ENCODE measurements around the gene KBTBD6. TPM values are rescaled to one million over a fixed set of nuclear protein-coding genes. Genes with fewer than 3 reads are reported as not detected.

The KBTBD6 gene
- total RNA-seq, 3 donors from 2014 or later = 2.6 to 7.6 (median 3.5) TPM

DNA sequence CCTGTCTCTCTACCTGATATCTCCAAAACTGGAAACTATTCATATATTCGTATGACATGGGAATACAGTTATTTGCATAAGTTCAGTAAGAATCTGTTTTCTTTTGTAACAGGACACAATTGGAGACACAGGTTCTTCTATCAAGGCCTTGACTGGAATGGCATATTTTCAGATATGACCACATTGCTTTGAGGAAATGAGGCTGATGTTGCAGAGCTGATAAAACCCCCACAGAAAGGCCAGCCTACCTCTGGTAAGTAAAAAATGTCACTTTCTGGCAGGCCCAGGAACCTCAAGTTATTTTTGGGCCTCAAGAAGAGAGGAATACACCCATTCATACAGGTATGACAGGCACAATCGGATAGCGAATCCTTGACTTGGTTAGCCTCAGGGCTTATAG lies 29.5 kb upstream of the KBTBD6 start:
- H3K9me3 ChIP-seq = no peaks in the 10 kb centered on the region
- intact Hi-C loops (cut with DNase I, micrococcal nuclease) = no loop called here
- no peak for DNase-seq
- ATAC-seq = no peak
- no peak for TF ChIP-seq CTCF (IDR thresholded peaks at IDR 0.05)
- no peak overlapping the region for H3K4me3 ChIP-seq
- no peaks in the 10 kb centered on the region for H3K36me3 ChIP-seq (ENCODE audit: low read depth)
- H3K4me1 ChIP-seq (ENCODE audit: low read depth) = no peaks in the 10 kb centered on the region

- intact Hi-C loops (cut with DNase I, micrococcal nuclease) = no loop called here
- H3K36me3 ChIP-seq (ENCODE audit: low read depth) = no peaks in the 10 kb centered on the region
- H3K4me1 ChIP-seq (ENCODE audit: low read depth) = no peaks in the 10 kb centered on the region
- no peak overlapping the region for H3K4me3 ChIP-seq
- no peak for ATAC-seq
- DNase-seq = no peak
- H3K9me3 ChIP-seq = no peaks in the 10 kb centered on the region
- no peak for TF ChIP-seq CTCF (IDR thresholded peaks at IDR 0.05)
Observed at GRCh38 chr13:41159174-41159573, 26.6 kb upstream of the KBTBD6 start.

DNA sequence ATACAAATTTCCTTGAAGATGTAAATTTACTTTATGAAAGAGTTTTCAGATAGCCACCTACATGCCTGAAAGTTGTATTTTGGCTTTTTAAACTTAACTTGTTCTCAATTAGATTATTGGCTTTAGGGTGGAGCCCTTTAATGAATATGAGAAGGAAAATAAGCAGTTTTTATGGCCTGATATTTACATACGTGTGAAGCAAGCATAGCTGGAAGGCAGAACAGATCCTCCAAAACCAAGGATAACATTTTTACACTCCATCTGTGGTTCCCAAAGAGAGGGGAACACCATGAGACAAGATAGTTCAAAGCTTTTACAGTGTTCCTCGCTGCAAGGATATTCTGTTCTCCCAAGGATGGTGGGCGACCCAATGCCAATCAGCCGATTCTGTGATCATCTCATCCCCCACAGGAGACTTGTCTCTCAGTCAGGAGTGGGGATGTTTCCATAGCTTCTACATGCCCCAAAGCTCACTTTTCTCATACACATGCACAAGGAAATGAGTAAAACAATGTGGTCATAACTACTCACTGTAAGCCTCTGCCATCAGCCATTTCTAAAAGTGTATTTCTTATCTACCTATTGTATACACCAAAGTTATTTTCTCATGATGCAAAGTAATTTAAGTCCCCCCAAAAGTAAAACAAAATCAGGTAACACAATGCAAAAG lies 24.6 kb upstream of the KBTBD6 start:
- Histone ChIP-seq H3K9me3 (peaks cover 6% of the 10 kb centered on the region), H3K4me3 (no peak overlapping the region), H3K36me3 (ENCODE audit: low read depth) (no peaks in the 10 kb centered on the region), H3K4me1 (ENCODE audit: low read depth) (no peaks in the 10 kb centered on the region)
- TF ChIP-seq CTCF (IDR thresholded peaks at IDR 0.05) = no peak
- ATAC-seq (no peak), DNase-seq (no peak)
- intact Hi-C loops (cut with DNase I, micrococcal nuclease) = no loop called here

DNA sequence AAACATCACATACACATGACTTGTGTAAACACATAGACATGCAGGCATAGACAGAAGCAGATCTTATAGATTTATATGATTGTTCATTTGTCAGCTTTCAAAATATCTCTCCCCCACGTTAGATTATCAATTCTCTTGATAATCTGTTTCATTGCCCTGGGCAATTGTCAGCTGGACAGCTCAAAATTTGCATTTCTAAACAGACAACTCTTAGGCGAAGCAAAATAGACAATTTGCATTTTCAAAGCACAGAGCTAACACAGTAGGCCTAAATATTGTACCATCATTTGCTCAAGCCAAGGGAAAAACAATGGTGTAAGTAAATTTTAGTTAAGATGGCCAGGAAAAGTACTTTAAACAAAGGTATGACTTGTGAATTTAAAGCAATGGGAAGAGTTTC lies 24.0 kb upstream of the KBTBD6 start:
- H3K9me3 ChIP-seq = peaks cover 11% of the 10 kb centered on the region
- no peak for ATAC-seq

DNA sequence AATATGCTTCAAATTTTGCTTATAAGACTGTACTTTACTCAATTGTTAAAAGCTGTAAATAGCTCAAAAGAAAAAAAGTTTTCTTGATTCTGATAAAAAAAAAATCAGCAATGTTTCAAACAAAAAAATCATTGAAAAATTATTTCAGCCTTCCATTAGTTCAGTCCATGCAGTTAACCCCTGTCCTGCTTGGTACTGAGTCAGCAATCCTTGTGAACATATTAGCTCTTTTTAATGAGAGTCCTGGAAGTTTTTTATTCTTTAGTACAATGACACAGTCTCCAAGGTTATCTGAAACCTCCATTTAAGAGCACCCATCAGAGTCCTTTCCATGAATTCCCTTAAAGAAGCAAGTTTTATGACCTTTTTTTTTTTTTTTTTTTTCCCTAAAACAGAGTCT lies 21.4 kb upstream of the KBTBD6 start:
- Histone ChIP-seq H3K9me3 (peaks cover 36% of the 10 kb centered on the region), H3K36me3 (ENCODE audit: low read depth) (no peaks in the 10 kb centered on the region), H3K4me3 (no peak overlapping the region), H3K4me1 (ENCODE audit: low read depth) (no peaks in the 10 kb centered on the region)
- no peak for DNase-seq
- intact Hi-C loops (cut with DNase I, micrococcal nuclease) = no loop called here
- no peak for TF ChIP-seq CTCF (IDR thresholded peaks at IDR 0.05)
- ATAC-seq = no peak

More for the DNA sequence above, 24.0 kb upstream of the KBTBD6 start:
- H3K4me1 ChIP-seq (ENCODE audit: low read depth) = no peaks in the 10 kb centered on the region
- intact Hi-C loops (cut with DNase I, micrococcal nuclease) = no loop called here
- H3K4me3 ChIP-seq = no peak overlapping the region
- no peak for TF ChIP-seq CTCF (IDR thresholded peaks at IDR 0.05)
- DNase-seq = no peak
- no peaks in the 10 kb centered on the region for H3K36me3 ChIP-seq (ENCODE audit: low read depth)

GRCh38 chr13:41152005-41152404 lies 19.4 kb upstream of the KBTBD6 start:
- no peak for DNase-seq
- ATAC-seq = no peak
- intact Hi-C loops (cut with DNase I, micrococcal nuclease) = no loop called here
- Histone ChIP-seq H3K9me3 (peaks cover 56% of the 10 kb centered on the region), H3K4me1 (ENCODE audit: low read depth) (no peaks in the 10 kb centered on the region), H3K4me3 (no peak overlapping the region), H3K36me3 (ENCODE audit: low read depth) (no peaks in the 10 kb centered on the region)
- TF ChIP-seq CTCF (IDR thresholded peaks at IDR 0.05) = no peak
